GM11168 (cell line): ENCODE measurements around the gene USP48.
"Not testable (repeated sequence)": the region's sequence is repeated elsewhere in the genome, so short reads cannot be mapped to it uniquely, and the experiment has no call there.

ENCODE experiments used
- in situ Hi-C: fragments of 300-500 bp; cut with MboI; formaldehyde crosslinking; loops from one replicate; pipeline ENCODE4 v1.12.0; 2022; ENCODE audit warnings: low sequenced_read_pairs; ENCODE audit not compliant: unreplicated experiment

The USP48 gene

DNA sequence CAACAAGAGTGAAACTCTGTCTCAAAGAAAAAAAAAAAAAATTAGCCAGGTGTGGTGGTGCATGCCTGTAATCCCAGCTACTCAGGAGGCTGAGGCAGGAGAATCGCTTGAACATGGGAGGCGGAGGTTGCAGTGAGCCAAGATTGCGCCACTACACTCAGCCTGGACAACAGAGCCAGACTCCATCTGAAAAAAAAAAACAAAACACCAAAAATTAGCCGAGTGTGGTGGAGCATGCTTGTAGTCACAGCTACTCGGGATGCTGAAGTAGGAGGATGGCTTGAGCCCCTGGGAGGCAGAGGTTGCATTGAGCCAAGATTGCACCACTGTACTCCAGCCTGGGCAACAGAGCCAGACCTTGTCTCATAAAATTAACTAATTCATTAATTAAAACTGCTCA, 6.0 kb downstream of the USP48 start:
- in situ Hi-C loops = not testable (repeated sequence)

DNA sequence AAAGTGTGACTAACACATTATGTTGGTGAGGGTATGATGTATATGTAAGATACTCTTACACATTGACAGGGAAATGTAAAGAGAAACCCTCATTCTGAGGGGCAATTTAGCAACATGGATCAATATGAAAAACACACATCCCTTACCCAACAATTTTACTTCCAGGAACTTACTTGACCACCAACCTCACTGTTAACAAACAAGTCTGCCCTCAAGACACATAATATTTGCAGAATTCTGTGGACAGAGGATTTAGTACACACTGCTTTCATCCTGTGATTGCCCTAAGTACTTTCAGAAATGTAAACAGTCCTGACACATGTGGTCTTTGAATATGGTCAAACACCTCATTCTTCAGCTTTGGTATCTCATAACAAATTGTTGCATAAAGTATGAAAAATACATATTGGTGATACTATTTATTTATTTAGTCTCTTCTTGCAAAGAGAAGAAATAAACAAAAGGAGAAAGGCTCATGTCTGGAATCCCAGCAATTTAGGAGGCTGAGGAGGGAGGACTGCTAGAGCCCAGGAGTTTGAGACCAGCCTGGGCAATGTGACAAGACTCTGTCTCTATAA, 6.9 kb downstream of the USP48 start:
- in situ Hi-C loops = no loop called here

DNA sequence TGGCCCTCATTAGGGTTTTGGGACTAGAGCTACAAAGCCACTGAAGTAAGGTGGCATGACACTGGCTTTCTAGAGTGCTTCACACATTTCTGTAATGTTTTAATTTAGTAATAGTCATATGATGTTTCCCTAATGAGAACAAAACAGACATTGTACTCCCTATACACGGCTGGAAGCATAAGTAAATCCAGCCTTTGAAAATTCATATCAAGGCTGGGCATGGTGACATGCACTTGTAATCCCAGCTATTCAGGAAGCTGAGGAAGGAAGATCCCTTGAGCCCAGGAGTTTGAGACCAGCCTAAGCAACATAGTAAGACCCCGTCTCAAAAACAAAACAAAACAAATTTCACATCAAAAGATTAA, 7.4 kb downstream of the USP48 start:
- in situ Hi-C loops = no loop called here

DNA sequence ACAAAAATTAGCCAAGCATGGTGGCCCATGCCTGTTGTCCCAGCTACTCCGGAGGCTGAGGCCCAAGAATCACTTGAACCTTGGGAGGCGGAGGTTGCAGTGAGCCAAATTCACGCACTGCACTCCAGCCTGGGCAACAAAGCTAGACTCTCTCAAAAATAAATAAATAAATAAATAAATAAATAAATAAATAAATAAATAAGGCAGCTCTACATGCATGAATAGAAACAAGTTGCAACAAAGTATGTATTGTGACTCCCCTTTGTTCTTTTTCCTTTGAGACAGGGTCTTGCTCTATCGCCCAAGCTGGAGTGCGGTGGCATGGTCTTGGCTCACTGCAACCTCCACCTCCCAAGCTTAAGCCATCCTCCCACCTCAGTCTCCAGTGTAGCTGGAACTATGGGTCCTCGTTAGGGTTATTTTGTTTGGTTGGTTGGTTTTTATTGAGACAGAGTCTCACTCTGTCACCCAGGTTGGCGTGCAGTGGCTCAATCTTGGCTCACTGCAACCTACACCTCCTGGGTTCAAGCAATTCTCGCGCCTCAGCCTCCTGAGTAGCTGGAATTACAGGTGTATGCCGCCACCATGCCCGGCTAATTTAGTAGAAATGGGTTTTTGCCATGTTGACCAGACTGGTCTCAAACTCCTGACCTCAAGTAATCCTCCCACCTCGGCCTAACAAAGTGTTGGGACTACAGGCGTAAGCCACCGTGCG, 8.0 kb downstream of the USP48 start:
- in situ Hi-C loops = no loop called here

DNA sequence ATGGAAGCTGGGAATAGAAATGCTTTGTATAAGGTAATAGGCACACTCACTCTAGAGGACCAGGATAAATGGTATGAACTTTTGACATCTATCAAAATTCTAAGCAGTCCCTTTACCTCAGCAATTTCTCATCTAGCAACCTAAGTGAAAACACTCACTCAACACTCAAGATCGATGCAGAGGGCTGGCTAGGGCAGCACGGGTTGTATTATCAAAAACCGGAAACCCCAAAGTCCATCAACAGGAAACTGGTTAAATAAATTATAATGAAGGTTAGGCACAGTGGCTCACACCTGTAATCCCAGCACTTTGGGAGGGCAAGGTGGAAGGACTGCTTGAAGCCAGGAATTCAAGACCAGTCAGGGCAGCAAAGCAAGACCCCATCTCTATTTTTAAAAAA, 9.4 kb downstream of the USP48 start:
- in situ Hi-C loops = no loop called here

DNA sequence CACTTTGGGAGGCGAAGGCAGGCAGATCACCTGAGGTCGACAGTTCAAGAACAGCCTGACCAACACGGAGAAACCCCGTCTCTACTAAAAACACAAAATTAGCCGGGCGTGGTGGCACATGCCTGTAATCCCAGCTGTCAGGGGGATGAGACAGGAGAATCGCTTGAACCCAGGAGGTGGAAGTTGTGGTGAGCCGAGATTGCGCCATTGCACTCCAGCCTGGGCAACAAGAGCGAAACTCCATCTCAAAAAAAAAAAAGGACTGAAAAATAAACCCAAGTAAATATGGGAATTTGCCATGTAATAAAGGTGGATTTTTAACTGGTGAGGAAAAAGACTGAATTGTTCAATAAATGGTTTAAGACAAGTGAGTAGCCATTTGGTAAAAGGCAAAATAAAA, 11.3 kb downstream of the USP48 start:
- in situ Hi-C loops = not testable (repeated sequence)

DNA sequence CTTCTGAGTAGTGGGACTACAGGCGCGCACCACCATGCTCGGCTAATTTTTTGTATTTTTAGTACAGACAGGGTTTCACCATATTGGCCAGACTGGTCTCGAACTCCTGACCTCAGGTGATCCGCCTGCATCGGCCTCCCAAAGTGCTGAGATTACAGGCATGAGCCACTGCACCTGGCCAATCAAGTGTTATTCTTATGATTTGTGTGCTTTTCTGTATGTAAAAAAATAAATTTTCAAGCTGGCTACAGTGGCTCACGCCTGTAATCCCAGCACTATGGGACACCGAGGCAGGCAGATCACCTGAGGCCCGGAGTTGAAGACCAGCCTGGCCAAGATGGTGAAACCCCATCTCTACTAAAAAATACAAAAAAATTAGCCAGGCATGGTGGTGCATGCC, 12.3 kb downstream of the USP48 start:
- in situ Hi-C loops = not testable (repeated sequence)

DNA sequence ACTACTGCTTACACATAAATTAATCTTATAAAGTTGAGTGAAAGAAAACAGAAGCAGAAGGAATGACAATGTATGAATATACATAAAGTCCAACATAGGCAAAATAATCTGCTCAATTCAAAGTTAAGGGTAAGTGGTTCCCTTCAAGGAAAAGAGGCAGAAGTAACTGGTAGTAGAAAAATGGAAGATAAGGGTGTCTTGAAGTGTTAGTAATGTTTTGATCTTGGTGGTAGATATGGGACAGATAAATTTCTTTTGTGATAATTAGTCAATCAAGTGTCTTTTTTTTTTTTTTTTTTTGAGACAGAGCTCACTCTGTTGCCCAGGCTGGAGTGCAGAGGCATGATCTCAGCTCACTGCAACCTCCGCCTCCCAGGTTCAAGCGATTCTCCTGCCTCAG, 12.7 kb downstream of the USP48 start:
- in situ Hi-C loops = no loop called here

DNA sequence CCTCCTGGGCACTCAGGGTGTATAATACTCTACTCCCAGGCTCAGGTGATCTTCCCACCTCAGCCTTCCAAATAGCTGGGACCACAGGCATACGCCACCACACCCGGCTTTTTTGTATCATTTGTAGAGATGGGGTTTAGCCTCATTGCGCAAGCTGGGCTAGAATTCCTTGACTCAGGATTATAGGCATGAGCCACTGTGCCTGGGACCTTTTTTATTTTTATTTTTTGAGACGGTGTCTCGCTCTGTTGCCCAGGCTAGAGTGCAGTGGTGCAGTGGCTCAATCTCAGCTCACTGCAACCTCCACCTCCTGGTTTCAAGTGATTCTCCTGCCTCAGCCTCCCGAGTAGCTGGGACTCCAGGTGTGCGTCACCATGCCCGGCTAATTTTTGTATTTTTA, 15.8 kb downstream of the USP48 start:
- in situ Hi-C loops = not testable (repeated sequence)

DNA sequence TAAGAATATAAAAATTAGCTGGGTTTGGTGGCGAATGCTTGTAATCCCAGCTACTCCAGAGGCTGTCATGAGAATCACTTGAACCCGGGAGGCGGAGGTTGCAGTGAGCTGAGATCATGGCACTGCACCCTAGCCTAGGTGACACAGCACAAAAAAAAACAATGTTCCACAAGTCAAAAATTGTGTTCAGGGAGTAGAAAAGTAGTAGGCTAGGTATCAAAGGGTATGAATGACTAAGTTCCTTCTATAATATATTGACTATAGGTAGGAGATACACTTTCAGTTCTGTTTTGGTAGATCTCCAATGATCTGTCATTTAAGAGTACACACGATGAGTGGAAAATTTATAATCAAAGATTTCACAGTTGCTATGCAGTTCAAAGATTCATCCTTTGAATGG, 16.7 kb downstream of the USP48 start:
- in situ Hi-C loops = no loop called here

DNA sequence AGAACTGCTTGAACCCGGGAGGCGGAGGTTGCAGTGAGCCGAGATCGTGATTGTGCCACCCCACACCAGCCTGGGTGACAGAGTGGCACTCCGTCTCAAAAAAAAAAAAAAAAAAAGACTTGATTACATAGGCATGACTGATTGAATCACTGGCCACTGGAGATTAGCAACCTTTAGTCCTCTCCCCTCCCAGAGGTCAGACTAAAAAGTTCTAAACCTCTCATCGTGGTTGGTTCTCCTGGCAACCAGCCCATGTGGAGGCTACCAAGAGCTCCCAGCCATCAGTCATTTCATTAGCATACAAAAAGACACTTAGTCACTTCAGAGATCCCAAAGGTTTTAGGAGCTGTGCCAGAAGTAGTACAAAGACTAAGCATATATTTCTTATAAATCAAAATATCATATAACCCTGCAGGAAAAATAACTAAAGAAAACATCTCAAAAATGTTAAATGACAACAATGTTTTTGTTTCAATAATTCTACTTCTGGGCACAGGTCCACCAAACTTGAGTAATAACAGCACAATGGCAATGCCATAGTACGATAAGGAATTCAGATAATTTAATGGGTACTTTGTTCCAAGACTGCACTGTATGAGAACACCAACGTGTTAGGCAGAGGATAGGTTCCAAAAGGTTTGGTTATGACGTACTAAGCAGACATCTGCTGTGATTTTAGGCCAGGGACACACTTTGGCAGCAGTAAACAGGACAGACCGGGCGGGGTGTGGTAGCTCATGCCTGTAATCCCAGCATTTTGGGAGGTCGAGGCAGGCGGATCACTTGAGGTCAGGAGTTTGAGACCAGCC, 18.1 kb downstream of the USP48 start:
- in situ Hi-C loops = no loop called here

DNA sequence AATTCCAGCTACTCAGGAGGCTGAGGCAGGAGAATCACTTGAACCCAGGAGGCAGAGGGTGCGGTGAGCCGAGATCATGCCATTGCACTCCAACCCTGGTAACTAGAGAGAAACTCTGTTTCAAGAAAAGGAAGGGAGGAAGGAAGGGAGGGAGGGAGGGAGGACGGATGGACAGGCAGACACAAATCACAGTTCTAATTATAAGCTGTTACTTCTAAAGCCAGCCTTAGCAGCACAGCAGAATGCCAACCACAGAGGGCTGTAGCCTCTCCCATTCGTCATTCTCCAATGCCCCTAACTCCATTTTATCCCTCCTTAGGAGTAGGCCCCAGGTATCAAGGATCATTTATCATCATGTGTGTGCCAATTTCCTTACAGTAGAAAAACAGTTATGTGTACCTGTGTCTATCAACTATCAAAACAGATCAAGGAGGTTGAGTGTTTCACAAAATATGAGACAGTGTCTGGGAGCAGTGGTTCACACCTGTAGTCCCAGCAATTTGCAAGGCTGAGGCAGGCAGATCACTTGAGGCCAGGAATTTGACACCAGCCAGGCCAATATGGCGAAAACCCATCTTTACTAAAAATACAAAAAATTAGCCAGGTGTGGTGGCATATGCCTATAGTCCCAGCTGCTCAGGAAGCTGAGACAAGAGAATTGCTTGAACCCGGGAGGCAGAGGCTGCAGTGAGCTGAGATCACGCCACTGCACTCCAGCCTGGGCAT, 19.1 kb downstream of the USP48 start:
- in situ Hi-C loops = no loop called here

DNA sequence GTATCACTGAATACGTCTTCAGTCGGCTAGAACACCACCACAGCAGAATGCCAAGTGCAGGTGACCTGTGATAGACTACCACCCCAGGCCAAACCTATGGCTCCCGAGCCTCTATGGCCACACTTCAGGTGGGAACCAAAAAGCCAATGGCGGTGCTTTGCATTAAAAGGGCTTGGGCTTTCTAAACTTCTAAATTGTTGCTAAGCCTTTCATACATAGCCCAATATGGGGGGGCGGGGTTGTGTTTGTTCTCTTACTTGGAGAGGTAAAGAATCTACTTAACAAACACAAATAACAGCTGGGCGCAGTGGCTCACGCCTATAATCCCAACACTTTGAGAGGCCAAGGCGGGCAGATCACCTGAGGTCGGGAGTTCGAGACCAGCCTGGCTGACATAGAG, 19.7 kb downstream of the USP48 start:
- in situ Hi-C loops = no loop called here

DNA sequence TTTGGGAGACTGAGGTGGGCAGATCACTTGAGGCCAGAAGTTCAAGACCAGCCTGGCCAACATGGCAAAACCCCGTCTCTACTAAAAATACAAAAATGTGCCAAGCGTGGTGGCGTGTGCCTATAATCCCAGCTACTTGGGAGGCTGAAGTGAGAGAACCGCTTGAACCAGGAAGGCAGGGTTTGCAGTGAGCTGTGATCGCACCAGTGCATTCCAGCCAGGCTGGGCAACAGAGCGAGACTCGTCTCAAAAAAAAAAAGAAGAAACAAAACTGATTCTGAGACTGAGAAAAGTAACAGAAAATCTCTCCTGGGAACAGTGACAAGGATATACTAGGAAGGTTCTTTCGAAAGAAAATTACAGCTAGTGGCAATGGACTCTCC, 20.9 kb downstream of the USP48 start:
- in situ Hi-C loops = no loop called here

DNA sequence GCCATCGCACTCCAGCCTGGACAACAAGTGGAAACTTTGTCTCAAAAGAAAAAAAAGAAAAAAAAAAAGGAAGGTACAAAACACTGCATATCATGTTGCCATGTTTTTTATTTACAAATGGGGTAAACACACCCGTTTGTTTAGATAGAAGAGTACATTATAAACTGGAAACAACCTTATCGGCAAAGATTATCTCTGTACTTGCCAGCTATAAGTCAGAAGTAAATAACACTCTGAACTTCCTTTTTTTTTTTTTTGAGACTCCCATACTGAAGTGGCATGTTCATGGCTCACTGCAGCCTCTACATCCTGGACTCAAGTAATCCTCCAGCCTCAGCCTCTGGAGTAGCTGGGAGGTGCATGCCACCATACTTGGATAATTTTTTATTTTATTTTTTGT, 21.9 kb downstream of the USP48 start:
- in situ Hi-C loops = no loop called here

DNA sequence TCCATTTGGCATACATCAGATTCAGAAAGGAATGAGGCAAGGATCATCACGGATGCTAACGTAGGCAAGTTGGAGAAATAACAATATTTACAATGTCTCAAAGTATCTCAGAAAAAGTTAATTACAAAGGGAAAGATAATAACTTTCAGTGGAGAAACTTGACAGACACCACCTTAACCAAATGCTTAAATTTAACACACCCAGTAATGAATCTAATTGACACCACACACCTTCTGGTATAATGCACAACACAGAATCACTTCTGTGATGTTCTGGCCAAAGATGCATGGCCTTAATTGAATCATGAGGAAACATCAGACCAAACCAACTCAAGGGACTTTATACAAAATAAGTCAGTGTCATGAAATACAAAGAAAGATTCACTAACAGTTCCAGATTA, 23.1 kb downstream of the USP48 start:
- in situ Hi-C loops = no loop called here

DNA sequence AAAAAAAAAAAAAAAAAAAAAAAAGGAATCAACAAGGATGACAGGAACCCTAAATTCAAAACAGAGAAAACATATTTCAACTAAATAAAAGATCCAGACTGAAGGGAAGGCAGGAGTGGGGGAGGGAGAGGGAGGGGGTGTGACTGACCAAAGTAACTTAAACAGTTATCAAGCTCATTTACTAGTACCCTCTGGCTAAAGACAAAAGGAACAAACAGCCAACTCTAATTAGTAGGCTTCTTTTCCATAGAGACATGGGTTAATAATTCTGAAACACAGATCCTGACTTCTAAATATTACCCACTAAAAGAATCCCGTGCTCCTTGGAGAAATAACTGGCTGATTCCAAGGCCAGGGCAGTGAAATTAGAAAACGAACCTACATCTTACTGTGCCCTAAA, 23.8 kb downstream of the USP48 start:
- in situ Hi-C loops = no loop called here

DNA sequence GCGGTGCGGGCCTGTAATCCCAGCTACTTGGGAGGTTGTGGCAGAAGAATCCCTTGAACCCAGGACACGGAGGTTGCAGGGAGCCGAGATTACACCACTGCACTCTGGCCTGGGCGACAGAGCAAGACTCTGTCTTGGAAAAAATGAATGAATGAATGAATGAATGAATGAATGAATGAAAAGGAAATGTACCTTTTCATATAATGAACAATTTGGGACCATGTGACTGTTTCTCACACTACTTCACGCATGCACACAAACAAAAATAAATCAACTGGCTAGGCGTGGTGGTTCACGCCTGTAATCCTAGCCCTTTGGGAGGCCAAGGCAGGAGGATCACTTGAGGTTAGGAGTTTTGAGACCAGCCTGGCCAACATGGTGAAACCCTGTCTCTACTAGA, 24.3 kb downstream of the USP48 start:
- in situ Hi-C loops = no loop called here

DNA sequence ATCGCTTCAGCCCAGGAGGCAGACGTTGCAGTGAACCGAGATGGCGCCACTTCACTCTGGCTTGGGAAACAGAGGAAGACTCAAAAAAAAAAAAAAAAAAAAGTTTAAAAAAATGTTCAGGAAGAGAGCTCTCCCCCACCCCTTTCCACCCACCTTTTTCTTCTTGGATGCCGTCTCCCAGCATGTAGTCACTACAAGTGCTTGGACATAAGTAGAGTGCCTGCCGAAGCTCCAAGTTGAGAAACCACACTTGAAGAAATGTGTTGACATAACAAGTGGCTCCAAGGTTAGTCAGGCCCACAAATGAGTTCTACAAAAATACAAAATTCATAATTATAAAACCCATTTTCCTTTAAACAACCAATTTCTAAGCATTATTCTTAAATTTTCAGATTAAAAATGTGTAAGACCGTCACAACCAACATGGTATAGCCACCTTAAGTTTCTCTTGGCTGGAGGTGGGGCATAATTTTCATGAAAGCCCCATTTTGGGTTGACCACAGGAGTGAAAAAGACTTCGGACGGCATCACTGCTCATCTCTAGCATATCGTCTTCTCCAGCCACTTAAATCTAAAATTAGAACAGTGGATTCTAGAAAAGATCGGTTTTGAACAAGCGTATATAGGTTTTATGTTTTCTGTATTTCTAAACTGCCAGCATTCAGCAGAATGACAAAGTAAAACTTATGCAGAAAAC, 26.4 kb downstream of the USP48 start:
- in situ Hi-C loops = no loop called here

DNA sequence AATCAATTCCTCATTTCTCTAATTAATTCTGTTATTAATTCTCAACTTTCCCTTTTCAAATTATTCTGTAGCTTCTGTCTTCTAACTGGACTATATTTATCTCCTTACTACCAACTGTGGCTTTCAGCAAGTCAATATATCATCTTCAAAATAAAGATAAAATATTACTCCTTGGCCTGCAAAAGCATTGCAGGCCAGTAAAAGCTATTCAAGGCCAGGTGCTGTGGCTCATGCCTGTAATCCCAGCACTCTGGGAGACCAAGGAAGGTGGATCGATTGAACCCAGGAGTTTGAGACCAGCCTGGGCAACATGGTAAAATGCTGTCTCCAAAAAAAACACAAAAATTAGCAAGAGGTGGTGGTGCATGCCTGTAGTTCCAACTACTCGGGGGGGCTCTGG, 27.9 kb downstream of the USP48 start:
- in situ Hi-C loops = no loop called here
